ENCODE results near the gene NPM1. TPM values are rescaled to one million over a fixed set of nuclear protein-coding genes. Genes with fewer than 3 reads are reported as not detected.
"Not testable (repeated sequence)": the region's sequence is repeated elsewhere in the genome, so short reads cannot be mapped to it uniquely, and the experiment has no call there.

Gene NPM1
- total and polyA plus RNA-seq, 2 donors (not counting 1 experiment from before 2014, with no cell fraction given) = 158 to 920 TPM

DNA sequence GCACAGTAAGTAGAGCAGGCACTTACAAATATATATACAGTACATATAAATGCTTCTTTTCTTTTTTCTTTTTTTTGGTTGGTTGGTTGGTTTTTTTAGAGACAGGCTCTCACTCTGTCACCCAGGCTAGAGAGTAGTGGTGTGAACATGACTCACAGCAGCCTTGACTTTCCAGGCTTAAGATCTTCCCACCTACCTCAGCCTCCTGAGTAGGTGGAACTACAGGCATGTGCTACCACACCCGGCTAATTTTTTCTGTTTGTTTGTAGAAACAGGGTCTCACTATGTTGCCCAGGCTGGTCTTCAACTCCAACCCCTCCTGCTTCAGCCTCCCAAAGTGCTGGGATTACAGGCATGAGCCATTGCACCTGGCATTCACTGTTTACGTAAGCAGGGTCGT, 2.6 kb upstream of the NPM1 start:
- DNase-seq = not testable (repeated sequence)

DNA sequence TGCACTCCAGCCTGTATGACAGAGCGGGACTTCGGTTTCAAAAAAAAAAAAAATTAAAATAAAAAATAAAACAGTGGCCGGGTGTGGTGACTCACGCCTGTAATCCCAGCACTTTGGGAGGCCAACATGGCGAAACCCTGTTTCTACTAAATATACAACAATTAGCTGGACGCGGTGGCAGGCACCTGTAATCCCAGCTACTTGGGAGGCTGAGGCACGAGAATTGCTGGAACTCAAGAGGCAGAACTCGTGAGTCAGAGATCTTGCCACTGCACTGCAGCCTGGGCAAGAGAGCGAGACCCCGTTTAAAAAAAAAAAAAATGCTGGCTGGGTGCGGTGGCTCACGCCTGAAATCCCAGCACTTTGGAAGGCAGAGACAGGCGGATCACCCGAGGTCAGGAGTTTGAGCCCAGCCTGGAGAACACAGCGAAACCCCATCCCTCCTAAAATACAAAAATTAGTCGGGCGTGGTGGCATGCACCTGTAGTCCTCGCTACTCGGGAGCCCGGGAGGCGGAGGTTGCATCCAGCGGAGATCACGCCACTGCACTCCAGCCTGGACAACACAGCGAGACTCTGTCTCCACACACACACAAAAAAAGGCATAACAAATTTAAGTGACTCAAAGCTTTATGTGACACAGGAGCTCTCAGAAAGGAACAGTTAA, 1.5 kb upstream of the NPM1 start:
- Histone ChIP-seq H3K27me3 (replicated peaks in 1 of 4; ENCODE audit: control extremely low read depth in 1 of 4, control insufficient read depth in 3 of 4, insufficient read depth in 4 of 4, low read length in 3 of 4) (no peaks in the 10 kb centered on the region), H2AFZ (ENCODE audit: insufficient read depth, low read depth, low read length, poor library complexity, severe bottlenecking) (peak overlapping the region; percentile 90), H3K27ac (ENCODE audit: low read length in 2 of 2) (no peak overlapping the region), H3K36me3 (replicated peaks in 1 of 2; ENCODE audit: control extremely low read depth in 1 of 2, control insufficient read depth in 1 of 2, extremely low read depth in 1 of 2, insufficient read depth in 2 of 2, low read length in 1 of 2) (peaks cover 2 to 11% of the 10 kb centered on the region in 2 experiments), H3K9me3 (ENCODE audit: control extremely low read depth in 1 of 3, control insufficient read depth in 2 of 3, insufficient read depth in 1 of 3, low read length in 2 of 3) (peaks cover 0 to 16% (median 0%) of the 10 kb centered on the region in 3 donors), H3K4me2 (replicated peaks; ENCODE audit: low read depth, low read length, poor library complexity, severe bottlenecking) (no peak overlapping the region), H4K20me1 (ENCODE audit: control insufficient read depth, insufficient read depth, low read length, poor library complexity, severe bottlenecking) (peaks cover 33% of the 10 kb centered on the region), H3K4me3 (ENCODE audit: control extremely low read depth in 1 of 5, extremely low read depth in 1 of 5, insufficient read depth in 1 of 5, low read depth in 2 of 5, low read length in 4 of 5) (no peak overlapping the region), H3K4me1 (ENCODE audit: control insufficient read depth in 2 of 2, insufficient read depth in 2 of 2, low read length in 2 of 2) (peaks cover 30 to 32% of the 10 kb centered on the region in 2 donors), H3K9ac (ENCODE audit: low read length) (no peak overlapping the region), H3K79me2 (ENCODE audit: control insufficient read depth, insufficient read depth, low read length) (peaks cover 35% of the 10 kb centered on the region)
- peaks cover 4% of the 10 kb centered on the region for H3K27me3 Mint-ChIP-seq
- DNase-seq (no peak), ATAC-seq (ENCODE audit: low read depth) (no peak)
- intact Hi-C loops (cut with micrococcal nuclease) = loop anchor here (2.0 to 10.0 kb wide), 2 partner anchors 621 to 1389 kb away; partner anchors contain the start of genes DUSP1 and FBXW11
- CTCF ChIA-PET = interaction anchor here (1.2 kb wide), 1 partner anchor 725 kb away, joined by 3 read pairs; no protein-coding TSS in a partner anchor
- H3K9me3 Mint-ChIP-seq (ENCODE audit: insufficient read depth) = no peaks in the 10 kb centered on the region
- TF ChIP-seq, protein P1, sequence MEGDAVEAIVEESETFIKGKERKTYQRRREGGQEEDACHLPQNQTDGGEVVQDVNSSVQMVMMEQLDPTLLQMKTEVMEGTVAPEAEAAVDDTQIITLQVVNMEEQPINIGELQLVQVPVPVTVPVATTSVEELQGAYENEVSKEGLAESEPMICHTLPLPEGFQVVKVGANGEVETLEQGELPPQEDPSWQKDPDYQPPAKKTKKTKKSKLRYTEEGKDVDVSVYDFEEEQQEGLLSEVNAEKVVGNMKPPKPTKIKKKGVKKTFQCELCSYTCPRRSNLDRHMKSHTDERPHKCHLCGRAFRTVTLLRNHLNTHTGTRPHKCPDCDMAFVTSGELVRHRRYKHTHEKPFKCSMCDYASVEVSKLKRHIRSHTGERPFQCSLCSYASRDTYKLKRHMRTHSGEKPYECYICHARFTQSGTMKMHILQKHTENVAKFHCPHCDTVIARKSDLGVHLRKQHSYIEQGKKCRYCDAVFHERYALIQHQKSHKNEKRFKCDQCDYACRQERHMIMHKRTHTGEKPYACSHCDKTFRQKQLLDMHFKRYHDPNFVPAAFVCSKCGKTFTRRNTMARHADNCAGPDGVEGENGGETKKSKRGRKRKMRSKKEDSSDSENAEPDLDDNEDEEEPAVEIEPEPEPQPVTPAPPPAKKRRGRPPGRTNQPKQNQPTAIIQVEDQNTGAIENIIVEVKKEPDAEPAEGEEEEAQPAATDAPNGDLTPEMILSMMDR (IDR thresholded peaks at IDR 0.05) = no peak
- TF ChIP-seq EZH2 (IDR thresholded peaks at IDR 0.05; ENCODE audit: borderline replicate concordance, insufficient read depth, low read depth, low read length, poor library complexity, severe bottlenecking) = no peak
- POLR2A ChIA-PET = interaction anchor here (0.7 to 1.1 kb wide), 3 partner anchors 33 to 556 kb away, joined by 3 to 4 read pairs (median 3); partner anchors contain the start of gene FGF18
- peak overlapping the region; percentile 76 for H3K27ac Mint-ChIP-seq
- peak overlapping the region; percentile 49 for H3K4me3 Mint-ChIP-seq
- H3K4me1 Mint-ChIP-seq = peaks cover 40% of the 10 kb centered on the region
- WGBS (ENCODE audit: insufficient coverage) = 98% methylated on average over 21 of the region's 25 CpGs

More for the DNA sequence above, 2.6 kb upstream of the NPM1 start:
- H3K27ac ChIP-seq (ENCODE audit: low read length in 2 of 2); H2AFZ ChIP-seq (ENCODE audit: insufficient read depth, low read depth, low read length, poor library complexity, severe bottlenecking); H3K4me3 Mint-ChIP-seq; H3K27me3 ChIP-seq (replicated peaks in 1 of 4; ENCODE audit: control extremely low read depth in 1 of 4, control insufficient read depth in 3 of 4, insufficient read depth in 4 of 4, low read length in 3 of 4); ATAC-seq (ENCODE audit: low read depth); H3K27me3 Mint-ChIP-seq; POLR2A ChIA-PET; H3K4me2 ChIP-seq (replicated peaks; ENCODE audit: low read depth, low read length, poor library complexity, severe bottlenecking); H3K27ac Mint-ChIP-seq; H3K36me3 ChIP-seq (replicated peaks in 1 of 2; ENCODE audit: control extremely low read depth in 1 of 2, control insufficient read depth in 1 of 2, extremely low read depth in 1 of 2, insufficient read depth in 2 of 2, low read length in 1 of 2); H3K9ac ChIP-seq (ENCODE audit: low read length); CTCF ChIA-PET; H3K4me3 ChIP-seq (ENCODE audit: control extremely low read depth in 1 of 5, extremely low read depth in 1 of 5, insufficient read depth in 1 of 5, low read depth in 2 of 5, low read length in 4 of 5); H3K9me3 Mint-ChIP-seq (ENCODE audit: insufficient read depth): not testable (repeated sequence)
- peaks cover 22% of the 10 kb centered on the region for H4K20me1 ChIP-seq (ENCODE audit: control insufficient read depth, insufficient read depth, low read length, poor library complexity, severe bottlenecking)
- peaks cover 23% of the 10 kb centered on the region for H3K79me2 ChIP-seq (ENCODE audit: control insufficient read depth, insufficient read depth, low read length)
- WGBS (ENCODE audit: insufficient coverage) = no CpG with 5 or more reads among the region's 3 CpGs
- intact Hi-C loops (cut with micrococcal nuclease) = loop anchor here (10.0 kb wide), 1 partner anchor 1390 kb away; the partner anchor contains the start of gene DUSP1
- peaks cover 20% of the 10 kb centered on the region in 2 donors for H3K4me1 ChIP-seq (ENCODE audit: control insufficient read depth in 2 of 2, insufficient read depth in 2 of 2, low read length in 2 of 2)
- peaks cover 0 to 16% (median 0%) of the 10 kb centered on the region in 3 donors for H3K9me3 ChIP-seq (ENCODE audit: control extremely low read depth in 1 of 3, control insufficient read depth in 2 of 3, insufficient read depth in 1 of 3, low read length in 2 of 3)
- peaks cover 28% of the 10 kb centered on the region for H3K4me1 Mint-ChIP-seq

All from B cell (primary cell).